GM21360 (cell line): ENCODE data around the gene NCAN.
A peak's percentile ranks its signal among the peaks of the same experiment; 100 is the strongest.
"Not testable (repeated sequence)": the region's sequence is repeated elsewhere in the genome, so short reads cannot be mapped to it uniquely, and the experiment has no call there.

Experiments used
- ATAC-seq: cut with Tn5 transposase; IDR thresholded peaks from one replicate; pipeline ENCODE4 v1.9.1; 2021; ENCODE audit warnings: mild to moderate bottlenecking, moderate library complexity; ENCODE audit not compliant: unreplicated experiment

Gene NCAN

DNA sequence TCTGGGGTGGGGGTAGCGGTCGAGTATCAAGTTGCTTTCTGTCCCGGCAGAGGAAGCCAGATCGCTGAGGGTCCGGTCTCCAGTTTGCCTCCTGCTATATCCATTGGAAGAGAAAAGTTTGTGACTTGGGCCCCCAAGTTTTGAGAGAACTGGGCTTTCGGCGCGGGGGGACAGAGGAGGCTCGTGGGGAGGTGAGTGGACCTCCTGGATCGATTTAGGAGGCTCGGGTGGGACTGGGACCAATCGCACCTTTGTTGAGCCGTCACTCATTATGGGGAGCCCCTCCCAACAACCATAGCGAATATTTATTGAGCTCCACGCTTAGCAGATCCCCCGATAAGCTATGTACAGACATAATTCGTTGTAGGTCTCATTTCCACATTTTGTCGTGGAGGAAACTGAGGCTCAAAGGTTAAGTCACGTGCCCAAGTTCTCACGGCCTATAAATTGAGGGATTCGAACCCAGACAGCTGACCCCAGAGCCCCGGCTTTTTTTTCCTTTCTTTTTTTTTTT is 18.8 kb upstream of the NCAN start:
- ATAC-seq = no peak

GRCh38 chr19:19193926-19194325 is 17.8 kb upstream of the NCAN start:
- ATAC-seq = no peak

- ATAC-seq = no peak
Observed at GRCh38 chr19:19201697-19202630, 9.8 kb upstream of the NCAN start.

DNA sequence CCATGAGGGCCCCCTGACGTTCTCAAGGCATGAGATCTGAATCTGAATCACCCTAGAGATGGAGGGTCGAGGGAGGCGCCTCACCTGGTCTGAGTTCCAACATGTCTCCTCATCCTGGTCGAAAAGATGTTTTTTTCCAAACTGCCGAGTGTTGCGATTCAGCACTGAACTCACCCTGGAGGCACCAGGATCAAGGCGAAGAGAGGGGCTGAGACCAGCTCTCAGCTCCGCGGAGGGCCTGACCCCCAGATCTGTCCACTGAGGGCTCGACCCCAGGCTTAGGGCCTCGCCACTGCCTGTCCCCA is 9.1 kb upstream of the NCAN start:
- peak; percentile 12 for ATAC-seq

DNA sequence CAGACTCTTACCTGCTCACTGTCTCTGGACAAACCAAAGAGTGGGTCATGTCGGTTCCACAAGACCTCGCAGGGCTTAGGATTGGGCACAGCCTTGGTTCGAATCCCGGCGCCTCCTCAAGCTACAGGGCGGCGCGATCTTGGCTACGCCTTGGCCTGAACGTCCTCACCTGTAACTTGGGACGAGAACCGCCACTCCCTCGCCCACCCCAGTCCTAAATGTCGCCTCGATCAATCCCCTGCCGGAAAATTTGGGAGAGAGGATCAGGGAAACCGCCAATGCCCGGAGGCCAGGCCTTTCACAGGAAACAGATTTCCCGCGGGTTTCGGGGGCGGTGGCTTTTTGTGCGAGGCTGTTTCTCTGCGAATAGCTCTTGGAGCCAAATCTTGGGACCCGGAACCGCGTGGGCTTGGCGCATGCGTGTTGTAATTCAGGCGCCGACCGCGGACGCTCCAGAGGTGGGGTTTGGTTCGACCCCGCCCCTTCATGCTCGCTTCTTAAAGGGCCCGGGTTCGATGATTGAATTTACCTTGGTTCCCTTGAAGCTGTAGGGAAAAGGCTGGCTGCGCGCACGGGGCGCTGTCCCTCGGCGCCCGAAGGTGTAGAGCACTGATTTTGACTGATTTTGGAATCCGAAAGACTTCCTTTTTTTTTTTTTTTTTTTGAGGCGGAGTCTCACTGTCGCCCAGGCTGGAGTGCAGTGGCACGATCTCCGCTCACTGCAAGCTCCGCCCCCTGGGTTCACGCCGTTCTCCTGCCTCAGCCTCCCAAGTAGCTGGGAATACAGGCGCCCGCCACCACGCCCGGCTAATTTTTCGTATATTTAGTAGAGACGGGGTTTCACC is 8.5 kb upstream of the NCAN start, which contains the start of gene NR2C2AP:
Gene NR2C2AP (minus strand): TSS at position 403 of the 845 bp plus-strand sequence. CDS start 354 bp downstream, at position 49.
- ATAC-seq = peak; percentile 68

DNA sequence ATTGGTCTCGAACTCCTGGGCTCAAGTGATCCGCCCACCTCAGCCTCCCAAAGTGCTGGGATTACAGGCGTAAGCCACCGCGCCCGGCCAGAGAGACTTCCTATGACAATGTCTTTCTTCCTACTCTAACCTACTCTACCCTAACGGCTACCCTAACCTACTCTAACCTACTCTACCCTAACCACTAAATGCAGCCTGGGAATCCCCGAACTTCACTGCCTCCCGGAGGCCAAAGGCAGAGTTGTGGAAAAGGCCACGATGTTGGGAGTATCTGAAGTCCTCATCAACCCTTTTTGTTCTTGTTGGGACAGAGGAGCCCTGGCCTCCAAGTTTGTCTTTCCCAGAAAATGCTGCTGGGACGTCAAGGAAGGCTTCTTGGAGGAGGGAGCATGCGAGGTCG is 7.6 kb upstream of the NCAN start:
- no peak for ATAC-seq

DNA sequence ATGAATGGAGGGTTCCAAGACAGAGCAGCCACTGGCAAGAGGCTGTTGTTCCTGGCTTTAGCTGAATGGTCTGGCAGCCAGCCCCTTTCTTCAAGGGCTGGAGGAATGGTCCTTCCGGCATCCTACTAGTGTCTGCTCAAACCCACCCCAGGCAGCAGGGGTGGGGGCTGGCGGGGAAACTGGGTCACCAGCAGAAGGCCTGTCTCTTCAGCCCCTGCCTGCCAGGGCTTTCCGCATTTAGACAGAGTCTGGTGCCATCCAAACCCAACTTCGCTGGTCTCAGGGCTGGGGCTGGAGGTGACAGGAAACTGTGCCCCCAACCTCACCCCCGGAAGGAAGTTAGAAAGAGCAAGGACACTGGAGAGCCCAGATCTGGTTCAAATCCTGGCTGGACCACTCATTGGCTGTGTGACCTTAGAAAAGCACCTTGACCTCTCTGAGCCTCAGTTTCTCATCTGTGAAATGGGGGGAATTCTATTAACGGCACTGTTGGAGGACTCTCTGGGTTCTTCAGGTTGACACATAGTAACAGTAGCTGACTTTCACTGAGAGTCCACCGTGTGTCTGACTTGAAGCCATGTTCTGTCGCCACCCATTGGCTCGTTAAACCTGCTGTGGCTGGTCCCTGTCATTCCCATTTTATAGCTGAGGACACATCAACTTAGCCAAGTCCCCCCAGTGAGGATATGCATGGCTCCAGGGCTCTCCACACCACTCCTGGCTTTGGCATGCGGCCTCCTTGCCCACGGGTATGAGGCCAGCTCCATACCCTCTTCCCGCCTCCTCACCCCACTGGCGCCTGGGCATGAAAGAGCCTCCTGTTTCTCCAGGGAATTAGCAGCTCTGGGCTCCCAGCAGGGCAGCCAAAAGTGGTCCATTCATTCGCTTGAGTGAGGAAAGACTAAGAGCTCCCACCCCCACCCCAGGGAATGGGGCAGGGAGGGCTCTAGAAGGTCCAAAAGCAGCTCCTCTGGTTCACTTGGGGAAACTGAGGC is 6.0 kb upstream of the NCAN start:
- ATAC-seq = no peak

DNA sequence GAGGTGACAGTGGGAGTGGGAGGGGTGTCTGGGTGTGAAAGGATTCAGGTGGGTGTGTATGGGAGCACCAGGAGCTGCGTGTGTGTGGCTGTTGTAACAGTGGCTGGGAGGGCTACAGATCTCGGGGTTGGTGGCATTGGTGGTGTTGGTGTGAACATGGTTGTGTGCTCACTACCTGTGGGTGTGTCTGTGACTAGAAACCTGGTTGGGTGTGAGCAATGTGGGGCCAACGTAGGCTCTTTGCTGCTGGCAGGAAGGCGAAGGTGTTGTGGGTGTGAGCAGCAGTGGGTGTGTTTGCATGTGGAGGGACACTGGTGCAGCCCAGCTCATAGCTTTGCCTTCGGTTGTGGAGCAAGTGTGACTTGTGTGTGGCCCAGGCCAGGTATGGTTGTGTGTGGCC is 4.8 kb upstream of the NCAN start:
- no peak for ATAC-seq

- no peak for ATAC-seq
Observed at GRCh38 chr19:19207637-19208572, 3.9 kb upstream of the NCAN start.

GRCh38 chr19:19209372-19209771 is 2.4 kb upstream of the NCAN start:
- ATAC-seq = no peak

GRCh38 chr19:19212916-19213315 is 1.2 kb downstream of the NCAN start:
- no peak for ATAC-seq

GRCh38 chr19:19213426-19214158 is 1.8 kb downstream of the NCAN start:
- ATAC-seq = no peak

DNA sequence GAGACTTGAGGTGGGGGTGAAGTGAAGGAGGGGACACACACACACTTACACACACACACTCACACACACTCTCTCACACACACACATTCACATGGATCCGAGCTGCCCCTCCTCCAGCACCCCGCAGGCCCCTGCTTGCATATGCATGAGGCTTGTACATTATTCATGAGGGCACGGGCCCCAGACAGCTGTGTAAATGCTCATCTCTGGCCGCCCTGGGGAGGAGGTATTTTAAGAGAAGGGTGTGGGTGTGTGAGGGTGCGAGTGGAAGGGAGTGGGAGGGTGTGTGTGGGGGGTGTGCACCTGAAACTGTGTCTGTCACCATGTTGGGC is 2.4 kb downstream of the NCAN start:
- no peak for ATAC-seq

DNA sequence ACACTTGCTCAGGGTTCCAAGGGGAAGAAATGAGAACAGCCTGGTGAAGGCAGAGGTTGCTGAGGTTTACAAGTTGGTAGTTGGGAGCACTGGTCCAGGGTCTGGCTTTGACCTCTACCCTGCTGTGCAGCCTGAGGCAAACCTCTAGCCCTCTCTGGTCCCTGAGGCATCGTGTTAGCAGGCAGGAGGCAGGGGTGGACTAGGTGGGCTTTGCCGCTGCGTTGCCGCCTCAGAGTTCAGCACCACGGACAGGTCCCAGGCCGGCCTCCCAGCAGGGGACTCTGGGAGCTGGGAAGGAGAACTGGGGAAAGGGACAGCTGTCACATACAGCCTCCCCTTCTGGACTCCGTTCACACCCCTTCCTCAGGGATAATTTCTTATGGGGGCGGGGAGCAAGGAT is 3.1 kb downstream of the NCAN start:
- no peak for ATAC-seq

GRCh38 chr19:19215792-19216191 is 4.0 kb downstream of the NCAN start:
- ATAC-seq = no peak

- ATAC-seq = no peak
Observed at GRCh38 chr19:19217099-19217498, 5.3 kb downstream of the NCAN start.

DNA sequence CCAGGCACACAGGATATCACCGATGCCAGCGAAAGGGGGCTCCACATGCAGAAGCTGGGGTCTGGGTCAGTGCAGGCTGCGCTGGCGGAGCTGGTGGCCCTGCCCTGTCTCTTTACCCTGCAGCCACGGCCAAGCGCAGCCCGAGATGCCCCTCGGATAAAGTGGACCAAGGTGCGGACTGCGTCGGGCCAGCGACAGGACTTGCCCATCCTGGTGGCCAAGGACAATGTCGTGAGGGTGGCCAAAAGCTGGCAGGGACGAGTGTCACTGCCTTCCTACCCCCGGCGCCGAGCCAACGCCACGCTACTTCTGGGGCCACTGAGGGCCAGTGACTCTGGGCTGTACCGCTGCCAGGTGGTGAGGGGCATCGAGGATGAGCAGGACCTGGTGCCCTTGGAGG is 7.2 kb downstream of the NCAN start:
- ATAC-seq = no peak

DNA sequence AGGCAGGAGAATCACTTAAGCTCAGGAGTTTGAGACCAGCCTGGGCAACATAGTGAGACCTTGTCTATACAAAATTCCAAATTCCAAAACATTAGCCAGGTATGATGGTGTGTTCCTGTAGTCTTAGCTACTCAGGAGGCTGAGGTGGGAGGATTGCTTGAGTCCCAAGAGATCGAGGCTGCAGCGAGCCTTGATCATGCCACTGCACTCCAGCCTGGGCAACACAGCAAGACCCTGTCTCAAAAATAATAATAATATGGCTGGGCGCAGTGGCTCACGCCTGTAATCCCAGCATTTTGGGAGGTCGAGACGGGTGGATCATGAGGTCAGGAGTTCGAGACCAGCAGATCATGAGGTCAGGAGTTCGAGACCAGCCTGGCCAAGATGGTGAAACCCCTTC is 9.2 kb downstream of the NCAN start:
- ATAC-seq = not testable (repeated sequence)

GRCh38 chr19:19223060-19223459 is 11.3 kb downstream of the NCAN start:
- ATAC-seq = no peak
